ENCODE data around the gene SEMA3A. TPM values are rescaled to one million over a fixed set of nuclear protein-coding genes. Genes with fewer than 3 reads are reported as not detected.

Gene SEMA3A
- total and polyA plus RNA-seq, 11 donors, result 0.30 to 6.6 (median 1.4) TPM

DNA sequence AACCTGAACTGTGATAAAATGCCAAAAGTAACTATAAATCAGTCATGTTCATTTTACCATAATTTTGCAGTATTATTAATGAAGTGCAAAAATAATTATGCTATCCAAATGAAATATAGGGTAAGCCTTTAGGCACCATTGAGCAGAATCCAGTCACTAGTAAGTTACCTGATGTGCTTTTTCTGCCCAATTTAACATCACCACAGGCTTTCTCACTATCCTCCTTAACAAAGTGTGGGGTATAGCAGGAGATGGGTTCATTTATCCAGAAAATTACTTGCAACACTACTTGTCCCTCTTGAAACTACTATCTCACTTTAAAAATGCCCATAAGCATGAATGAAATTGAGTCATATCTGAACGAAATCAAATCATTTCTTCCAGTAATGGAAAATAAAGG lies 211.0 kb downstream of the SEMA3A start:
- WGBS, 4 donors, result 79 to 87% (median 80%) methylated on average over 1 of the region's 1 CpG
- no peak overlapping the region for H3K27ac ChIP-seq
- no peaks in the 10 kb centered on the region for H3K36me3 ChIP-seq
- H3K4me1 ChIP-seq, result peaks cover 0 to 3% (median 0%) of the 10 kb centered on the region in 12 donors
- H3K9me3 ChIP-seq, result no peaks in the 10 kb centered on the region
- DNase-seq (no peak), ATAC-seq (no peak)
- intact Hi-C loops (cut with DNase I), result no loop called here
- H3K4me3 ChIP-seq, result no peak overlapping the region
- H3K27me3 ChIP-seq, result no peaks in the 10 kb centered on the region
- TF ChIP-seq, protein P1, sequence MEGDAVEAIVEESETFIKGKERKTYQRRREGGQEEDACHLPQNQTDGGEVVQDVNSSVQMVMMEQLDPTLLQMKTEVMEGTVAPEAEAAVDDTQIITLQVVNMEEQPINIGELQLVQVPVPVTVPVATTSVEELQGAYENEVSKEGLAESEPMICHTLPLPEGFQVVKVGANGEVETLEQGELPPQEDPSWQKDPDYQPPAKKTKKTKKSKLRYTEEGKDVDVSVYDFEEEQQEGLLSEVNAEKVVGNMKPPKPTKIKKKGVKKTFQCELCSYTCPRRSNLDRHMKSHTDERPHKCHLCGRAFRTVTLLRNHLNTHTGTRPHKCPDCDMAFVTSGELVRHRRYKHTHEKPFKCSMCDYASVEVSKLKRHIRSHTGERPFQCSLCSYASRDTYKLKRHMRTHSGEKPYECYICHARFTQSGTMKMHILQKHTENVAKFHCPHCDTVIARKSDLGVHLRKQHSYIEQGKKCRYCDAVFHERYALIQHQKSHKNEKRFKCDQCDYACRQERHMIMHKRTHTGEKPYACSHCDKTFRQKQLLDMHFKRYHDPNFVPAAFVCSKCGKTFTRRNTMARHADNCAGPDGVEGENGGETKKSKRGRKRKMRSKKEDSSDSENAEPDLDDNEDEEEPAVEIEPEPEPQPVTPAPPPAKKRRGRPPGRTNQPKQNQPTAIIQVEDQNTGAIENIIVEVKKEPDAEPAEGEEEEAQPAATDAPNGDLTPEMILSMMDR (IDR thresholded peaks at IDR 0.05), result no peak
- no peak for TF ChIP-seq POLR2A (IDR thresholded peaks at IDR 0.05)

DNA sequence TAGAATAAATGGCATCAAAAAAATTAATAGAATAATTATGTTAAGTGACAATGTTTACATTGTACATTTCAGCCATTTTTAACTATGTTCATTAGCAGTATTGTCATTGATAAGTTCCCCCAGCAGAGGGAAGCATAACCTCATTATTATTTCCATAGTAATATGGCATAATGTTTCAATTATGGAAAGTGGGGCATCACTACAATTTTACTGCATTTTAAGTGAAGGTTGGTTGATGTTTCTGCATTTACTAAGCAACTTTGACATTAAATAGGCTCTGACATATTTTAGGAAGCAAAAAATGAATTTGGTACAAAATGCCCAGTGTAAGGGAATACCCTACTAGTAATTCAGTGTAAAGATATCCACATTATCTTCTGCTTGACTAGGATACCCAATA lies 218.3 kb downstream of the SEMA3A start:
- no peak for DNase-seq
- no peaks in the 10 kb centered on the region for H3K9me3 ChIP-seq
- intact Hi-C loops (cut with DNase I), result loop anchor here (1.0 to 10.0 kb wide), 11 partner anchors 211 to 1051 kb away; partner anchors contain the start of gene SEMA3A (in 3 of the 10)
- no peaks in the 10 kb centered on the region for H3K4me1 ChIP-seq
- no peaks in the 10 kb centered on the region for H3K27me3 ChIP-seq
- peak in 1 of 4 donors; percentile 50 for ATAC-seq
- H3K27ac ChIP-seq, result no peak overlapping the region
- TF ChIP-seq, protein P1 (IDR thresholded peaks at IDR 0.05), result peak; percentile 46 to 84 (median 68)
- TF ChIP-seq POLR2A (IDR thresholded peaks at IDR 0.05), result no peak
- no peaks in the 10 kb centered on the region for H3K36me3 ChIP-seq
- H3K4me3 ChIP-seq, result no peak overlapping the region

DNA sequence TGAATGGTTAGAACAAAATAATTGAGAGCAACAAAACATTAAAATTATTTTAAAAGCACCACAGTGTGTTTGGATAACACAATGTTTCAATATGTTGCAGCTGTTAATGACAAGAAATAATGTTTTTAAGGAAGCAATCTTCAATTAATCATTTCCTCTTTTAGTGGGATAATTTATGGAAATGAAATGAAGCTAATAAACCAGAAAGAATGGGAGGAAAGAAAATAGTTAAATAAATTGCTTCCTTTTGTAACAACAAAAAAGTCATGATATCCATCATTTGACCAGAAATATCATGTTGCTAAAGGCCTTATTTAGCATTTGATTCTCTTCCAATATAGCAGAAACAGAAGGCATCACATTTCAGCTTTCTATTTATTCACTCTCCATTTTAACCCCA lies 224.5 kb downstream of the SEMA3A start:
- no peak for ATAC-seq
- Histone ChIP-seq H3K27ac (no peak overlapping the region), H3K9me3 (no peaks in the 10 kb centered on the region), H3K4me3 (no peak overlapping the region), H3K4me1 (no peaks in the 10 kb centered on the region), H3K27me3 (no peaks in the 10 kb centered on the region), H3K36me3 (no peaks in the 10 kb centered on the region)
- intact Hi-C loops (cut with DNase I), result loop anchor here in 2 of 10 donors (5.0 to 10.0 kb wide), 3 partner anchors 217 to 945 kb away; partner anchors contain the start of gene SEMA3A (in 1 of the 2)
- no peak for DNase-seq
- TF ChIP-seq, protein P1 (IDR thresholded peaks at IDR 0.05), result no peak
- TF ChIP-seq POLR2A (IDR thresholded peaks at IDR 0.05), result no peak

DNA sequence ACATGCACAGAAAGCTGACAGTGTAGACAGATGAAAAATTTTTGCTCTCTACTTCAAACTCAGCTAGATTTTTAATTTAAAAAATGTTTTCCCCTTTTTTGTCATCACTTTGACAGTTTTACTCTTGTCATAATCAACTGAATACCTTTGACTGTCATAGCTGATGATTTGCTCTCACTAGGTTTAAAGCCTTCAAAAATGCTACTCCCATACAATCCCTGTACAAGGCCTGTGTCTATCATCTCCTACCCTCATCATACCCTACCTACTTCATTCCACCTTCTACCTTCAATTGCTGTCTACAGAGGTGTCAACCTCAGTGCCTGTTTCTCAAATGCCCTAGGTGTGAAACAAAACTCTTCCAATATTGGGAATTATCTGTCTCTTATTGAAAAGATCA lies 230.3 kb downstream of the SEMA3A start:
- Histone ChIP-seq H3K27me3 (no peaks in the 10 kb centered on the region), H3K4me1 (no peaks in the 10 kb centered on the region), H3K27ac (no peak overlapping the region), H3K36me3 (no peaks in the 10 kb centered on the region), H3K4me3 (no peak overlapping the region), H3K9me3 (no peaks in the 10 kb centered on the region)
- DNase-seq (no peak), ATAC-seq (no peak)
- TF ChIP-seq, protein P1 (IDR thresholded peaks at IDR 0.05), result no peak
- TF ChIP-seq POLR2A (IDR thresholded peaks at IDR 0.05), result no peak
- intact Hi-C loops (cut with DNase I), result no loop called here

Measured in heart left ventricle (tissue), 16 donors.